ENCODE data around the gene SUGCT.

SUGCT gene

GRCh38 chr7:40882071-40882658, 747.4 kb downstream of the SUGCT start:
- H3K36me3 ChIP-seq (ENCODE audit: control insufficient read depth, insufficient read depth, low read length), result no peaks in the 10 kb centered on the region
- H3K4me1 ChIP-seq, result no peaks in the 10 kb centered on the region
- H3K9ac ChIP-seq, result no peak overlapping the region
- H3K27me3 ChIP-seq (ENCODE audit: control insufficient read depth, insufficient read depth, low read length), result no peaks in the 10 kb centered on the region
- TF ChIP-seq CTCF (IDR thresholded peaks at IDR 0.05), result no peak
- no peak overlapping the region for H3K27ac ChIP-seq
- H3K4me2 ChIP-seq (ENCODE audit: low read length), result no peak overlapping the region
- H2AFZ ChIP-seq, result no peak overlapping the region
- H3K4me3 ChIP-seq (ENCODE audit: low read depth, low read length), result no peak overlapping the region
- H3K9me3 ChIP-seq (ENCODE audit: control insufficient read depth, low read length), result no peaks in the 10 kb centered on the region
- no peaks in the 10 kb centered on the region for H3K79me2 ChIP-seq

GRCh38 chr7:40883826-40884225, 749.0 kb downstream of the SUGCT start:
- Histone ChIP-seq H3K4me3 (ENCODE audit: low read depth, low read length) (no peak overlapping the region), H3K36me3 (ENCODE audit: control insufficient read depth, insufficient read depth, low read length) (no peaks in the 10 kb centered on the region), H3K4me2 (ENCODE audit: low read length) (no peak overlapping the region), H3K9me3 (ENCODE audit: control insufficient read depth, low read length) (no peaks in the 10 kb centered on the region), H3K27me3 (ENCODE audit: control insufficient read depth, insufficient read depth, low read length) (no peaks in the 10 kb centered on the region), H3K79me2 (no peaks in the 10 kb centered on the region), H2AFZ (no peak overlapping the region), H3K9ac (no peak overlapping the region), H3K27ac (no peak overlapping the region), H3K4me1 (no peaks in the 10 kb centered on the region)
- no peak for TF ChIP-seq CTCF (IDR thresholded peaks at IDR 0.05)

GRCh38 chr7:40884241-40884640, 749.4 kb downstream of the SUGCT start:
- TF ChIP-seq CTCF (IDR thresholded peaks at IDR 0.05), result no peak
- Histone ChIP-seq H3K9me3 (ENCODE audit: control insufficient read depth, low read length) (no peaks in the 10 kb centered on the region), H3K4me1 (no peaks in the 10 kb centered on the region), H3K79me2 (no peaks in the 10 kb centered on the region), H3K36me3 (ENCODE audit: control insufficient read depth, insufficient read depth, low read length) (no peaks in the 10 kb centered on the region), H3K4me2 (ENCODE audit: low read length) (no peak overlapping the region), H3K4me3 (ENCODE audit: low read depth, low read length) (no peak overlapping the region), H3K27ac (no peak overlapping the region), H3K9ac (no peak overlapping the region), H3K27me3 (ENCODE audit: control insufficient read depth, insufficient read depth, low read length) (no peaks in the 10 kb centered on the region), H2AFZ (no peak overlapping the region)

GRCh38 chr7:40885503-40885902, 750.7 kb downstream of the SUGCT start:
- Histone ChIP-seq H3K27me3 (ENCODE audit: control insufficient read depth, insufficient read depth, low read length) (no peaks in the 10 kb centered on the region), H3K4me1 (no peaks in the 10 kb centered on the region), H3K9ac (no peak overlapping the region), H3K36me3 (ENCODE audit: control insufficient read depth, insufficient read depth, low read length) (no peaks in the 10 kb centered on the region), H3K4me3 (ENCODE audit: low read depth, low read length) (no peak overlapping the region), H2AFZ (no peak overlapping the region), H3K27ac (no peak overlapping the region), H3K79me2 (no peaks in the 10 kb centered on the region), H3K9me3 (ENCODE audit: control insufficient read depth, low read length) (no peaks in the 10 kb centered on the region), H3K4me2 (ENCODE audit: low read length) (no peak overlapping the region)
- no peak for TF ChIP-seq CTCF (IDR thresholded peaks at IDR 0.05)

DNA sequence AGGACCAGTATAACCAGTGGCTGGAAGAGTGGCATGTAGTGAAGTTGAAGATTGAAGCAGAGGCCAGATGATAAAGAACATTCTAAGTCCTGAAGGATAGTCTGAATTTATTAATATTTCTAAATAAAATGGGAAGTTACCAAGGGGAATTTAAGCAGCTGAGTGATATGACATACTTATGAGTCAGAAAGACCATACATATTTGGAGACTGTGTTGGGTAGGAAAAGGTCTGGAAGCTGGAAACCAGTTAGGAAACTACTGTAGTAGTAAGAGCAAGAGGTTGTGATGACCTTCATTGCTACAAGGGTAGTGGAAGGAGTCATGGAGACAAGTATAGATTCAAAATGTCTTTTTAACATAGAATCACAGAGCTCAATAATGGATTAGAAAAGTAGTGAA, 752.3 kb downstream of the SUGCT start:
- no peak overlapping the region for H2AFZ ChIP-seq
- H3K9ac ChIP-seq, result no peak overlapping the region
- H3K4me2 ChIP-seq (ENCODE audit: low read length), result no peak overlapping the region
- no peak overlapping the region for H3K27ac ChIP-seq
- no peaks in the 10 kb centered on the region for H3K79me2 ChIP-seq
- no peaks in the 10 kb centered on the region for H3K27me3 ChIP-seq (ENCODE audit: control insufficient read depth, insufficient read depth, low read length)
- H3K4me1 ChIP-seq, result no peaks in the 10 kb centered on the region
- H3K9me3 ChIP-seq (ENCODE audit: control insufficient read depth, low read length), result no peaks in the 10 kb centered on the region
- H3K36me3 ChIP-seq (ENCODE audit: control insufficient read depth, insufficient read depth, low read length), result no peaks in the 10 kb centered on the region
- no peak for TF ChIP-seq CTCF (IDR thresholded peaks at IDR 0.05)
- no peak overlapping the region for H3K4me3 ChIP-seq (ENCODE audit: low read depth, low read length)

All from parathyroid adenoma (tissue), 2 donors.